ENCODE data around the gene XXYLT1. TPM values are rescaled to one million over a fixed set of nuclear protein-coding genes. Genes with fewer than 3 reads are reported as not detected.

Gene XXYLT1
- total and polyA plus RNA-seq, 2 donors from 2014 or later: 5.7 to 10.7 TPM

DNA sequence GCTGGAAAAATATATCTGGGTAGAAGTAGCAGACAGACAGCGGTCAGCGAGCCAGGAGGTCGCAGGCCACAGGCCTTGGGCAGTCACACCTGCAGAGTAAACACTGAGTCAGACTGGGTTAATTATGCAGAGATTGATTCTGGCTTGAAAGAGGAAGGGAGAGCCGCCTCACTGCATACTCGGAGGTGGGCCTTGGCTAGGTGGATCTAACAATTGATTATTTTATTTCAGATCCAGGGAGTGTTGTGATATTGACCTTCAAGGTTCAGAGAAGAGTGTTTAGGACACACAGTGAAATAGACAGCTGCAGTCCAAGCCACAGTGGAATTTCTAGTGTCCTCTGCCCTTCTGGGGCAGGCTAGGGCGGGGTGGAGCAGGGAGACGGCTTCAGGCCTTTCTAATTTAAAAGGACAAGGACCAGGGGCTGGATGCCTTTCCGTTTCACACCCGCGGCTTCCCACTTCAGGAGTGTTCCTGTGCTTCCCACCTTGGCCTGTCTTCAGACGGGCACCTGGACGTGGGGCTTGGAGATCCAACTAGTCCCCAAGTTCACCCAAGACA, 237.3 kb downstream of the XXYLT1 start:
- intact Hi-C loops (cut with DNase I): no loop called here
- no peak for FAIRE-seq
- Histone ChIP-seq H3K27me3 (ENCODE audit: control insufficient read depth, insufficient read depth, low read length) (no peaks in the 10 kb centered on the region), H3K9me3 (ENCODE audit: control insufficient read depth in 2 of 3, insufficient read depth in 1 of 3, low read length in 3 of 3) (no peaks in the 10 kb centered on the region), H3K4me1 (ENCODE audit: control insufficient read depth in 2 of 3, insufficient read depth in 2 of 3, low read depth in 1 of 3, low read length in 3 of 3) (peaks cover 0 to 9% (median 8%) of the 10 kb centered on the region in 3 donors), H3K4me3 (ENCODE audit: low read length in 3 of 3) (no peak overlapping the region), H3K9ac (ENCODE audit: low read length in 3 of 3) (no peak overlapping the region), H3K36me3 (ENCODE audit: control insufficient read depth in 2 of 3, insufficient read depth in 3 of 3, low read length in 3 of 3) (no peaks in the 10 kb centered on the region), H3K27ac (ENCODE audit: low read depth in 2 of 2, low read length in 2 of 2) (peak overlapping the region in 1 of 2 donors; percentile 14)
- DNase-seq: peak in 2 of 5 donors; percentile 10 to 75
- TF ChIP-seq, protein P1, sequence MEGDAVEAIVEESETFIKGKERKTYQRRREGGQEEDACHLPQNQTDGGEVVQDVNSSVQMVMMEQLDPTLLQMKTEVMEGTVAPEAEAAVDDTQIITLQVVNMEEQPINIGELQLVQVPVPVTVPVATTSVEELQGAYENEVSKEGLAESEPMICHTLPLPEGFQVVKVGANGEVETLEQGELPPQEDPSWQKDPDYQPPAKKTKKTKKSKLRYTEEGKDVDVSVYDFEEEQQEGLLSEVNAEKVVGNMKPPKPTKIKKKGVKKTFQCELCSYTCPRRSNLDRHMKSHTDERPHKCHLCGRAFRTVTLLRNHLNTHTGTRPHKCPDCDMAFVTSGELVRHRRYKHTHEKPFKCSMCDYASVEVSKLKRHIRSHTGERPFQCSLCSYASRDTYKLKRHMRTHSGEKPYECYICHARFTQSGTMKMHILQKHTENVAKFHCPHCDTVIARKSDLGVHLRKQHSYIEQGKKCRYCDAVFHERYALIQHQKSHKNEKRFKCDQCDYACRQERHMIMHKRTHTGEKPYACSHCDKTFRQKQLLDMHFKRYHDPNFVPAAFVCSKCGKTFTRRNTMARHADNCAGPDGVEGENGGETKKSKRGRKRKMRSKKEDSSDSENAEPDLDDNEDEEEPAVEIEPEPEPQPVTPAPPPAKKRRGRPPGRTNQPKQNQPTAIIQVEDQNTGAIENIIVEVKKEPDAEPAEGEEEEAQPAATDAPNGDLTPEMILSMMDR (IDR thresholded peaks at IDR 0.05; ENCODE audit: borderline replicate concordance, extremely low read depth, insufficient read depth): no peak

DNA sequence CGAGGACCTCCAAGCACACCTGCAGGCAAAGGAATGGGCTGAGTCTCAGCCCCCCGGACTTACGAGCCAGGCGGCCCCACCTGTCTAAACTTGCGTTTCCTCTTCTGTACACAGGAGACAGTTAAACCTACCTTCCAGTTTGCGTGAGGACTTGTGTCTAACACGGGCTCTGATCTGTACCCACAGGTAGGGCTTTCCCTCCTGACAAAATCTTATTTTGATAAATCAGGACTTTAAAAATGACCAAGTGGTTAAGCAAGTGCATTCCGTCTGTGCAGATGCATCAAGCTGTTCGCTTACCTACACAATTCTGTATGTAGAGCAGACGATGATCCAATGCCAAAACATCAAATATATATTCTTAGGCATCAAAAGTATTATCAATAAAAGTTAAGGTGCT, 238.0 kb downstream of the XXYLT1 start:
- DNase-seq (peak in 1 of 5 donors; percentile 22), FAIRE-seq (no peak)
- Histone ChIP-seq H3K4me1 (ENCODE audit: control insufficient read depth in 2 of 3, insufficient read depth in 2 of 3, low read depth in 1 of 3, low read length in 3 of 3) (peaks cover 0 to 9% (median 8%) of the 10 kb centered on the region in 3 donors), H3K36me3 (ENCODE audit: control insufficient read depth in 2 of 3, insufficient read depth in 3 of 3, low read length in 3 of 3) (no peaks in the 10 kb centered on the region), H3K27ac (ENCODE audit: low read depth in 2 of 2, low read length in 2 of 2) (no peak overlapping the region), H3K4me3 (ENCODE audit: low read length in 3 of 3) (no peak overlapping the region), H3K27me3 (ENCODE audit: control insufficient read depth, insufficient read depth, low read length) (no peaks in the 10 kb centered on the region), H3K9me3 (ENCODE audit: control insufficient read depth in 2 of 3, insufficient read depth in 1 of 3, low read length in 3 of 3) (no peaks in the 10 kb centered on the region), H3K9ac (ENCODE audit: low read length in 3 of 3) (no peak overlapping the region)
- TF ChIP-seq, protein P1 (IDR thresholded peaks at IDR 0.05; ENCODE audit: borderline replicate concordance, extremely low read depth, insufficient read depth): no peak
- intact Hi-C loops (cut with DNase I): no loop called here

DNA sequence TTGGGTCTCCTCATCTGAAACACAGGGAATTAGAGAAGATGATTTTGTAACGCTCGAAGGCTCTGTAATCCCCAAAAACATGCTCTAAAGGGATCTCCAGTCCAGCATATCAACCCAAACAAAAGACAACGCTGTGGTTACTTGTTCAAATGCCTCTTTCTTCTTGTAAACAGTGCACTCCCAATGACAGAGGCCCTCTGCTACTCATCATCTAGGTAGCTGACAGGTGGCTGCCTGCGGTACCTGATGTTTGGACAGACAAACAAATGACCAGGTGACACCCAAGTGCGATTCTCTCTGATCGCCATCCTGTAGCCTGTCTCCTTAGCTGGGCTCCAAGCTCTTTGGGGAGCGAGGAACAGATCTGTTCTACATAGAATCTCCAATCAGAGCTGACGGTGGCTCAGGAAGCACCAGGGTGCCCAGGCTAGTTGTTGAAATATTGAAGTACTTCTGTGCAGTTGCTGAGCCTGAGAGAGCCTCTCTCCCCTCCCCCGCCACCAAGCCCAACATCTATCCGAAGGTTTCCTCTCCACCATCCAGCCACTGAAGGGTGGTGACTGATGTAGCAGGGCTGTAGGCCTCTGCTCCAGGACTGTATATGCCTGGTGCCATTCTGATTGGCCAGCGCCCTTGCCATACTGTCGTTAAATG, 238.7 kb downstream of the XXYLT1 start:
- TF ChIP-seq, protein P1 (IDR thresholded peaks at IDR 0.05; ENCODE audit: borderline replicate concordance, extremely low read depth, insufficient read depth): no peak
- peaks cover 0 to 9% (median 8%) of the 10 kb centered on the region in 3 donors for H3K4me1 ChIP-seq (ENCODE audit: control insufficient read depth in 2 of 3, insufficient read depth in 2 of 3, low read depth in 1 of 3, low read length in 3 of 3)
- no peaks in the 10 kb centered on the region for H3K9me3 ChIP-seq (ENCODE audit: control insufficient read depth in 2 of 3, insufficient read depth in 1 of 3, low read length in 3 of 3)
- H3K4me3 ChIP-seq (ENCODE audit: low read length in 3 of 3): no peak overlapping the region
- intact Hi-C loops (cut with DNase I): no loop called here
- DNase-seq (peak in 1 of 5 donors; percentile 33), FAIRE-seq (no peak)
- peak overlapping the region; percentile 11 to 55 for H3K27ac ChIP-seq (ENCODE audit: low read depth in 2 of 2, low read length in 2 of 2)
- H3K27me3 ChIP-seq (ENCODE audit: control insufficient read depth, insufficient read depth, low read length): no peaks in the 10 kb centered on the region
- H3K36me3 ChIP-seq (ENCODE audit: control insufficient read depth in 2 of 3, insufficient read depth in 3 of 3, low read length in 3 of 3): no peaks in the 10 kb centered on the region
- no peak overlapping the region for H3K9ac ChIP-seq (ENCODE audit: low read length in 3 of 3)
